Pulmonary artery endothelial cell (primary cell): ENCODE results near the gene GIMAP2. TPM values are rescaled to one million over a fixed set of nuclear protein-coding genes. Genes with fewer than 3 reads are reported as not detected.
"Not testable (repeated sequence)": the region's sequence is repeated elsewhere in the genome, so short reads cannot be mapped to it uniquely, and the experiment has no call there.

Source experiments
- DNase-seq: peaks from one replicate; pipeline ENCODE4 v3.0.0-alpha.2; 2011; ENCODE audit warnings: low read depth, low spot score
- total RNA-seq: library from RNA; depleted of rRNA; stranded (reverse); fragments of >200 nt; gene quantifications from 2 replicates; pipeline ENCODE4 v1.2.3, GENCODE V29; 2014

The GIMAP2 gene
- total RNA-seq, 1 donor from 2014 or later = 41.5 TPM

GRCh38 chr7:150676854-150677253 lies 8.7 kb upstream of the GIMAP2 start:
- DNase-seq = peak; percentile 68

DNA sequence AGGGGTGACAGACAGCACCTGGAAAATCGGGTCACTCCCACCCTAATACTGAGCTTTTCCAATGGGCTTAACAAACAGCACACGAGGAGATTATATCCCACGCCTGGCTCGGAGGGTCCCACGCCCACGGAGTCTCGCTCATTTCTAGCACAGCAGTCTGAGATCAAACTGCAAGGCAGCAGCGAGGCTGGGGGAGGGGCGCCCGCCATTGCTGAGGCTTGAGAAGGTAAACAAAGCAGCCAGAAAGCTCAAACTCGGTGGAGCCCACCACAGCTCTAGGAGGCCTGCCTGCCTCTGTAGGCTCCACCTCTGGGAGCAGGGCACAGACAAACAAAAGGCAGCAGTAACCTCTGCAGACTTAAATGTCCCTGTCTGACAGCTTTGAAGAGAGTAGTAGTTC lies 6.9 kb upstream of the GIMAP2 start:
- not testable (repeated sequence) for DNase-seq

DNA sequence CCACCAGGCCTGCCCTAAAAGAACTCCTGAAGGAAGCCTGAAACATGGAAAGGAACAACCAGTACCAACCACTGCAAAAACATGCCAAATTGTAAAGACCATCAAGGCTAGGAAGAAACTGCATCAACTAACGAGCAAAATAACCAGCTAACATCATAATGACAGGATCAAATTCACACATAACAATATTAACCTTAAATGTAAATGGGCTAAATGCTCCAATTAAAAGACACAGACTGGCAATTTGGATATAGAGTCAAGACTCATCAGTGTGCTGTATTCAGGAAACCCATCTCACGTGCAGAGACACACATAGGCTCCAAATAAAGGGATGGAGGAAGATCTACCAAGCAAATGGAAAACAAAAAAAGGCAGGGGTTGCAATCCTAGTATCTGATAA lies 5.1 kb upstream of the GIMAP2 start:
- DNase-seq = not testable (repeated sequence)

GRCh38 chr7:150686030-150686631 lies 625 bp downstream of the GIMAP2 start:
- DNase-seq = no peak

DNA sequence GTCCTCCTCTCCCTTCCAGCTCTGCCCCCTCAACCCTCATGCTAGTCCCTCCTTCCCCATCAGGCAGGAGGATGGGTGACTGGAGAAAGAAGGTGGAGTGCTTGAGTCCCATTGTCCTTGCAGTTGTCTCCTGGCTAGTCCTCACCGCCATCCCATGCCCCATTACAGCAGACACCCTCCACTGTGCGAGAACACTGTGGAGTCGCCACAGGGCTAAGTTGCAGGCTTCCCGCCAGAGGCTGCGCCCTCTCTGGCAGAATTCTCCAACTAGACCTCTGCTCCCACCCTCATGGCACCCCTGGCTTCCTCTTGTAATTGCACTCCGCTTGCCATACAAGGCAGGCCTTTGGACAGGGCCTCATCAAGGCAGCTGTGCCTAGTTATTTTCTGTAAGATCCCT lies 3.1 kb downstream of the GIMAP2 start:
- no peak for DNase-seq

DNA sequence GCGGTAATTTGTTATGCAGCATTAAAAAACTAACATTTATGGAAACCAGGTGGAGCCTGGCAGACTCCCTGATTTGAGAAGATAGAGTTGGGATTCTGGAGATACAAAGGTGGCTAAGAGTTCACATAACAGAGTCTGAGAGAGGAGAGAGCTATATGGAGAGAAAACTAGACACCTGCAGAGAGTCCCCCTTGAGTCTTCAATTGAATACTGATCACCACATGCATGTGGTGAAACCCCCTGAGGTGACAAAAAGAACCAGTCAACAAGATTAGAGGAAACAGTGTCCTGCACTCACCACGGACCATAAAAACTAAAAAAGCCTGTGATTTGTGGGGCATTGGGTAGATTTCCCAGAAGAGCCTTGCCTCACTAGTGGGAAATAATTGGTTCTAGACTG lies 10.1 kb downstream of the GIMAP2 start:
- no peak for DNase-seq

GRCh38 chr7:150703209-150703608 lies 17.7 kb downstream of the GIMAP2 start:
- DNase-seq = no peak

- no peak for DNase-seq
Observed at GRCh38 chr7:150715293-150715692, 29.8 kb downstream of the GIMAP2 start.

DNA sequence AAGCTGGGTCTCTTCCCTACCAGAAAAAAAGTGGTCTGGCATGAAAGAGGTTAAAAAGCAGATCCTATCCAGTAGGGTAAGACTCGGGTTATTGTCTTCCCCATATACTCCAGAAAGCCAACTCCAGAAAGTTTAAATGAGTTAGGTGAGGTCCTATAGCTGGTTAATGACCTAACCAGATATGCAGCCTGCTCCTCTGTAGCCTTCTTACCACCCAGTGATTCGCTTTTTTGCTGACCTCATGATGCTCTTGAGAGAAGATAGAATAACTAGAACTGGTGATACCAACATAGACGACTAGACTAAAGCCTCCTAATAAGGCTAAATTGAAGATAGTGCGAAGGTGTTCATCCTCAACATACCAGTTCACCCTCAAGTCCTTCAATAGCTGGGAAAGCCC lies 30.2 kb downstream of the GIMAP2 start:
- no peak for DNase-seq

DNA sequence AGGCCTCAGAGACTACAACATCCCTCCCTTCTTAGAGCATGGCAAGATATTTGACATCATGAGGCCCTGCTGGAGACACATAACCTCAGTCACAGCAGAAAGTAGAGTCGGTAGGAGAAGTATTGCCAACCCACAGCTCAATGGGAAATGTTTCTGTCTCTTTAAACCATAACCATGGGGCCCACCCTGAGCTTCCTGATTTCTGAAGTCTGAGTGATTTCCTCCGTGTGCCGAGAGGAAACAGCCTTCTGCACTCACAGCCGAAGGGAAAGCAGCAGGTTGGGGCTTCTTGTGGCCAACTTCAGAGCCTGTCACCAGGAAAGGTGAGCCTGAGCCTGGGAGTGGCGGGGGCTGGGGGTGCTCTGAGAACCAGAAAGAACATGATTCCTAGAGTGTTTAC lies 30.9 kb downstream of the GIMAP2 start, which contains the start of gene GIMAP1:
TSS of gene GIMAP1 (plus strand) at position 246 of the 400 bp plus-strand sequence. CDS start 2,435 bp downstream, outside the sequence.
- DNase-seq = peak; percentile 69

DNA sequence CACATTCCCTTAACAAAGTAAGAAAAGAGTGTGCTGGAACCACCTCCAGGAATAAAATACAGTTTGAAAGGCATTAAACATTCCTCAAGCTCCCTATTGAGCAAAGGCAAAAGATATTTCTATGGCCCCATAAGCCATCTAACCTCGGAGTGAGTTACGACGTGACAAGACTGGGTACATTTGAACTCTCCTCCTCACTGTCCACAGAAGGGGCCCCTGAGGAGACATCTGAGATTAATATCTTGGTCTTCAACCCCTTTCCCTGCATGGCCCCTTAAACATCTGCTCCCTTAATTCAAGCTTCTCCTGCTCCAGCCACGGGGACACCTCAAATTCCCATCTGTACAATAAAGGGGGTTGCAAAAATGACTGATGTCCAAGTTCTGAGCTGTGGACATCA lies 31.4 kb downstream of the GIMAP2 start:
- no peak for DNase-seq

DNA sequence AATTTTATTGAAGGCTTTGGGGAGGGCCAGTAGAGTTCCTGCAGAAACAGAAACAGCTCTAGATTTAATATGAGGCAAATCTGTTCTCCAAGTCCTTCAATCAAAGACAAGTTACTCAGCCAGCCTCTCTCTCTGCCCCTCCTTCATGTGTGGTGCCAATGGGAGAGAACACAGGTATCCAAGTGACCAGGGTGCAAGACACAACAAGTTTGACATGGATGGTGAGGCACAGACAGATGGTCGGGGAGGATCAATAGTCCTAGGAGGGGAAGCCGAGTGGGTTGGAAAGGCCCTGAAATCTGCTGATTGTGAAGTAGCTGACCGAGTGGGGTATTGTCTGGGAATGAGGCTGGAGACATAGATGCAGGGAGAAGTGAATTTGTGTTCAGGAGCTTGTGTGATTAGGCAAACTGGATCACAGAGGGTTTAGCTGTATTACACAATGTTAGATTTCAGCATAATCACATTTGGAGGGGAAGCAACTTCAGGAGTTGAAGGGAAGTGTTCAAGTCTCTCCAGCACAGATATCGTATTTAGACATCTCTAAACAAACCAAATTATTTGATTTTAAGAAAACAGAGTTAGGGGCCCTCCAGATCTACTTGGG lies 32.4 kb downstream of the GIMAP2 start:
- DNase-seq = no peak

GRCh38 chr7:150719436-150719835 lies 33.9 kb downstream of the GIMAP2 start:
- no peak for DNase-seq

GRCh38 chr7:150719960-150720891 lies 34.7 kb downstream of the GIMAP2 start:
- no peak for DNase-seq

GRCh38 chr7:150721970-150722373 lies 36.5 kb downstream of the GIMAP2 start:
- DNase-seq = no peak

- peak; percentile 36 for DNase-seq
Observed at GRCh38 chr7:150722431-150722931, 37.0 kb downstream of the GIMAP2 start.

GRCh38 chr7:150723467-150723866 lies 38.0 kb downstream of the GIMAP2 start:
- no peak for DNase-seq

- DNase-seq = no peak
Observed at GRCh38 chr7:150727381-150727780, 41.9 kb downstream of the GIMAP2 start.

GRCh38 chr7:150728011-150728410 lies 42.5 kb downstream of the GIMAP2 start:
- DNase-seq = no peak

GRCh38 chr7:150728609-150729008 lies 43.1 kb downstream of the GIMAP2 start:
- DNase-seq = no peak

GRCh38 chr7:150731916-150732315 lies 46.4 kb downstream of the GIMAP2 start:
- DNase-seq = no peak
